ENCODE data around the gene HAGHL.
"Not testable (repeated sequence)": the region's sequence is repeated elsewhere in the genome, so short reads cannot be mapped to it uniquely, and the experiment has no call there.

The HAGHL gene

GRCh38 chr16:682493-683395 is 44.2 kb upstream of the HAGHL start:
- WGBS, 2 experiments (ENCODE audit: insufficient coverage in 2 of 2): 94 to 95% methylated on average over 28 to 31 of the region's 36 CpGs
- H3K27ac ChIP-seq (ENCODE audit: low read depth, low read length, severe bottlenecking): no peak overlapping the region
- peaks cover 12% of the 10 kb centered on the region for H3K4me1 ChIP-seq (ENCODE audit: control insufficient read depth, insufficient read depth, low read length, poor library complexity, severe bottlenecking)
- H3K36me3 ChIP-seq (ENCODE audit: control insufficient read depth, insufficient read depth, low read length): peaks cover 40% of the 10 kb centered on the region
- peak overlapping the region; percentile 62 for H3K4me3 ChIP-seq (ENCODE audit: extremely low read depth, insufficient read depth, low read length, poor library complexity, severe bottlenecking)
- no peaks in the 10 kb centered on the region for H3K9me3 ChIP-seq (ENCODE audit: control insufficient read depth, low read length)

- WGBS, 2 experiments (ENCODE audit: insufficient coverage in 2 of 2): 17 to 19% methylated on average over 50 to 53 of the region's 57 CpGs
- Histone ChIP-seq H3K36me3 (ENCODE audit: control insufficient read depth, insufficient read depth, low read length) (peaks cover 40% of the 10 kb centered on the region), H3K9me3 (ENCODE audit: control insufficient read depth, low read length) (no peaks in the 10 kb centered on the region), H3K27ac (ENCODE audit: low read depth, low read length, severe bottlenecking) (peak overlapping the region; percentile 45), H3K4me3 (ENCODE audit: extremely low read depth, insufficient read depth, low read length, poor library complexity, severe bottlenecking) (peak overlapping the region; percentile 62), H3K4me1 (ENCODE audit: control insufficient read depth, insufficient read depth, low read length, poor library complexity, severe bottlenecking) (peaks cover 12% of the 10 kb centered on the region)
Measured at GRCh38 chr16:683396-684070, 43.4 kb upstream of the HAGHL start.

GRCh38 chr16:684071-684794 is 42.7 kb upstream of the HAGHL start, which contains the start of gene JMJD8:
TSS of gene JMJD8 (minus strand) at chr16:684334. CDS start at chr16:684319, 15 bp downstream.
- 12 to 15% methylated on average over 78 to 90 of the region's 91 CpGs for WGBS, 2 experiments (ENCODE audit: insufficient coverage in 2 of 2)
- H3K4me3 ChIP-seq (ENCODE audit: extremely low read depth, insufficient read depth, low read length, poor library complexity, severe bottlenecking): peak within 1 kb of the TSS; percentile 62
- H3K36me3 ChIP-seq (ENCODE audit: control insufficient read depth, insufficient read depth, low read length): peaks cover 40% of the 10 kb centered on the region
- H3K4me1 ChIP-seq (ENCODE audit: control insufficient read depth, insufficient read depth, low read length, poor library complexity, severe bottlenecking): peaks cover 17% of the 10 kb centered on the region
- H3K27ac ChIP-seq (ENCODE audit: low read depth, low read length, severe bottlenecking): peak within 1 kb of the TSS; percentile 62
- H3K9me3 ChIP-seq (ENCODE audit: control insufficient read depth, low read length): no peaks in the 10 kb centered on the region

- WGBS, 2 experiments (ENCODE audit: insufficient coverage in 2 of 2): 97% methylated on average over 59 to 60 of the region's 61 CpGs
- H3K4me3 ChIP-seq (ENCODE audit: extremely low read depth, insufficient read depth, low read length, poor library complexity, severe bottlenecking): no peak overlapping the region
- H3K4me1 ChIP-seq (ENCODE audit: control insufficient read depth, insufficient read depth, low read length, poor library complexity, severe bottlenecking): peaks cover 22% of the 10 kb centered on the region
- H3K9me3 ChIP-seq (ENCODE audit: control insufficient read depth, low read length): no peaks in the 10 kb centered on the region
- peaks cover 40% of the 10 kb centered on the region for H3K36me3 ChIP-seq (ENCODE audit: control insufficient read depth, insufficient read depth, low read length)
- H3K27ac ChIP-seq (ENCODE audit: low read depth, low read length, severe bottlenecking): no peak overlapping the region
Measured at GRCh38 chr16:684961-685696, 41.8 kb upstream of the HAGHL start.

- H3K9me3 ChIP-seq (ENCODE audit: control insufficient read depth, low read length): no peaks in the 10 kb centered on the region
- 86 to 95% methylated on average over 5 to 9 of the region's 10 CpGs for WGBS, 2 experiments (ENCODE audit: insufficient coverage in 2 of 2)
- peaks cover 40% of the 10 kb centered on the region for H3K36me3 ChIP-seq (ENCODE audit: control insufficient read depth, insufficient read depth, low read length)
- no peak overlapping the region for H3K27ac ChIP-seq (ENCODE audit: low read depth, low read length, severe bottlenecking)
- H3K4me1 ChIP-seq (ENCODE audit: control insufficient read depth, insufficient read depth, low read length, poor library complexity, severe bottlenecking): peaks cover 20% of the 10 kb centered on the region
- no peak overlapping the region for H3K4me3 ChIP-seq (ENCODE audit: extremely low read depth, insufficient read depth, low read length, poor library complexity, severe bottlenecking)
Measured at GRCh38 chr16:685967-686366, 40.9 kb upstream of the HAGHL start.

GRCh38 chr16:686459-687260 is 40.2 kb upstream of the HAGHL start:
- 96 to 97% methylated on average over 47 to 51 of the region's 51 CpGs for WGBS, 2 experiments (ENCODE audit: insufficient coverage in 2 of 2)

GRCh38 chr16:687499-687898 is 39.4 kb upstream of the HAGHL start:
- Histone ChIP-seq H3K4me1 (ENCODE audit: control insufficient read depth, insufficient read depth, low read length, poor library complexity, severe bottlenecking) (peaks cover 10% of the 10 kb centered on the region), H3K9me3 (ENCODE audit: control insufficient read depth, low read length) (no peaks in the 10 kb centered on the region), H3K4me3 (ENCODE audit: extremely low read depth, insufficient read depth, low read length, poor library complexity, severe bottlenecking) (no peak overlapping the region), H3K36me3 (ENCODE audit: control insufficient read depth, insufficient read depth, low read length) (peaks cover 28% of the 10 kb centered on the region), H3K27ac (ENCODE audit: low read depth, low read length, severe bottlenecking) (no peak overlapping the region)
- 92 to 94% methylated on average over 19 of the region's 19 CpGs for WGBS, 2 experiments (ENCODE audit: insufficient coverage in 2 of 2)

More at GRCh38 chr16:686459-687260, 40.2 kb upstream of the HAGHL start:
- Histone ChIP-seq H3K27ac (ENCODE audit: low read depth, low read length, severe bottlenecking) (no peak overlapping the region), H3K9me3 (ENCODE audit: control insufficient read depth, low read length) (no peaks in the 10 kb centered on the region), H3K4me1 (ENCODE audit: control insufficient read depth, insufficient read depth, low read length, poor library complexity, severe bottlenecking) (peaks cover 13% of the 10 kb centered on the region), H3K36me3 (ENCODE audit: control insufficient read depth, insufficient read depth, low read length) (peaks cover 36% of the 10 kb centered on the region), H3K4me3 (ENCODE audit: extremely low read depth, insufficient read depth, low read length, poor library complexity, severe bottlenecking) (no peak overlapping the region)

GRCh38 chr16:689175-689897 is 37.6 kb upstream of the HAGHL start:
- Histone ChIP-seq H3K27ac (ENCODE audit: low read depth, low read length, severe bottlenecking) (no peak overlapping the region), H3K4me1 (ENCODE audit: control insufficient read depth, insufficient read depth, low read length, poor library complexity, severe bottlenecking) (peaks cover 12% of the 10 kb centered on the region), H3K9me3 (ENCODE audit: control insufficient read depth, low read length) (no peaks in the 10 kb centered on the region), H3K36me3 (ENCODE audit: control insufficient read depth, insufficient read depth, low read length) (peaks cover 18% of the 10 kb centered on the region), H3K4me3 (ENCODE audit: extremely low read depth, insufficient read depth, low read length, poor library complexity, severe bottlenecking) (peak overlapping the region; percentile 59)
- 89 to 91% methylated on average over 24 to 26 of the region's 26 CpGs for WGBS, 2 experiments (ENCODE audit: insufficient coverage in 2 of 2)

- 87 to 90% methylated on average over 13 to 14 of the region's 16 CpGs for WGBS, 2 experiments (ENCODE audit: insufficient coverage in 2 of 2)
- H3K27ac ChIP-seq (ENCODE audit: low read depth, low read length, severe bottlenecking); H3K4me3 ChIP-seq (ENCODE audit: extremely low read depth, insufficient read depth, low read length, poor library complexity, severe bottlenecking); H3K36me3 ChIP-seq (ENCODE audit: control insufficient read depth, insufficient read depth, low read length); H3K9me3 ChIP-seq (ENCODE audit: control insufficient read depth, low read length): not testable (repeated sequence)
- peaks cover 23% of the 10 kb centered on the region for H3K4me1 ChIP-seq (ENCODE audit: control insufficient read depth, insufficient read depth, low read length, poor library complexity, severe bottlenecking)
Measured at GRCh38 chr16:691242-691641, 35.7 kb upstream of the HAGHL start.
